GM12878 (cell line): ENCODE data around the gene AAGAB. TPM values are rescaled to one million over a fixed set of nuclear protein-coding genes. Genes with fewer than 3 reads are reported as not detected.
A peak's percentile ranks its signal among the peaks of the same experiment; 100 is the strongest.

ENCODE experiments used
- BRCA1 ChIP-seq: IDR thresholded peaks from 2 replicates; pipeline ENCODE4 v1.6.1; 2011; ENCODE audit warnings: low read depth, low read length, improper control_type of control experiment
- CHD2 ChIP-seq: IDR thresholded peaks from 2 replicates; pipeline ENCODE4 v1.6.1; 2011; ENCODE audit warnings: low read depth, low read length, improper control_type of control experiment, borderline replicate concordance
- ETV6 ChIP-seq, 2 experiments: fragments of 450-650 bp in 1 of 2; IDR thresholded peaks in 1 of 2; conservative IDR thresholded peaks in 1 of 2; 2 replicates each; pipeline ENCODE4 v1.6.1; 2014; ENCODE audit warnings: antibody characterized with exemption in 1 of 2, borderline replicate concordance in 1 of 2, low read depth in 1 of 2, mild to moderate bottlenecking in 1 of 2, moderate library complexity in 1 of 2
- FOXM1 ChIP-seq: IDR thresholded peaks from 2 replicates; pipeline ENCODE4 v1.6.1; 2012; ENCODE audit warnings: low read depth, mild to moderate bottlenecking, inconsistent platforms, low read length, moderate library complexity
- GABPA ChIP-seq: IDR thresholded peaks from 2 replicates; pipeline ENCODE4 v1.6.1; 2014; ENCODE audit warnings: antibody characterized with exemption, low read depth, mild to moderate bottlenecking, inconsistent platforms
- HDAC6 ChIP-seq: fragments of 200-600 bp; sonication (generic); IDR thresholded peaks from one replicate; pipeline ENCODE4 v1.8.0; 2017; ENCODE audit warnings: antibody characterized with exemption; ENCODE audit not compliant: unreplicated experiment
- HDGF ChIP-seq: fragments of 450-650 bp; IDR thresholded peaks from 2 replicates; pipeline ENCODE4 v1.6.1; 2016; ENCODE audit warnings: antibody characterized with exemption
- MYC ChIP-seq: IDR thresholded peaks from 2 replicates; pipeline ENCODE4 v1.6.1; 2011; ENCODE audit warnings: mild to moderate bottlenecking, low read length, moderate library complexity, inconsistent platforms; ENCODE audit not compliant: insufficient read depth, insufficient replicate concordance, insufficient read length, severe bottlenecking
- RELA ChIP-seq: fragments of 450-650 bp; IDR thresholded peaks from 2 replicates; pipeline ENCODE4 v1.8.0; 2014; ENCODE audit warnings: borderline replicate concordance; ENCODE audit not compliant: partially characterized antibody
- ZNF207 ChIP-seq: fragments of 450-650 bp; IDR thresholded peaks from 2 replicates; pipeline ENCODE4 v1.6.1; 2014; ENCODE audit warnings: antibody characterized with exemption, mild to moderate bottlenecking, borderline replicate concordance
- polyA plus RNA-seq, 11 experiments: library from polyadenylated mRNA; depleted of rRNA in 4 of 11; unstranded in 6 of 11; stranded (reverse) in 5 of 11; fragments of >200 nt; fragmentation: Nextera tagmentation in 4 of 11; fragmentation: Illumina TruSeq in 1 of 11; extraction: Ambion mirVana in 4 of 11; extraction: Trizol in 1 of 11; gene quantifications; 1 replicate in 1 of 11; 2 replicates in 10 of 11; pipeline versions ENCODE4 v1.2.1 to v1.2.3, GENCODE V29; 2011 to 2016; ENCODE audit warnings: inconsistent platforms in 2 of 11, missing spikeins in 2 of 11, low read depth in 1 of 11
- total RNA-seq, 4 experiments: library from RNA; depleted of rRNA in 3 of 4; stranded (reverse); fragments of >200 nt in 3 of 4; fragmentation: Illumina TruSeq in 1 of 4; extraction: Trizol in 1 of 4; gene quantifications; 2 replicates each; pipeline versions ENCODE4 v1.2.1 to v1.2.3, GENCODE V29; 2013 to 2021
- TF ChIP-seq, protein P1 (sequence below): fragments of 450-650 bp; IDR thresholded peaks from 2 replicates; pipeline ENCODE4 v1.6.1; 2017; ENCODE audit warnings: mild to moderate bottlenecking
- TF ChIP-seq, protein P2 (sequence below): fragments of 450-650 bp; IDR thresholded peaks from 2 replicates; pipeline ENCODE4 v1.6.1; 2018; ENCODE audit warnings: borderline replicate concordance, mild to moderate bottlenecking; ENCODE audit not compliant: partially characterized antibody
- TF ChIP-seq, protein P3 (sequence below): IDR thresholded peaks from 2 replicates; pipeline ENCODE4 v1.6.1; 2012; ENCODE audit warnings: low read depth, low read length, improper control_type of control experiment
- TF ChIP-seq, protein P4 (sequence below): IDR thresholded peaks from 2 replicates; pipeline ENCODE4 v1.6.1; 2011; ENCODE audit warnings: borderline replicate concordance, low read depth, mild to moderate bottlenecking, moderate library complexity, low read length; ENCODE audit not compliant: insufficient read depth, poor library complexity, severe bottlenecking
- TF ChIP-seq, protein P5 (sequence below): fragments of 450-650 bp; IDR thresholded peaks from 2 replicates; pipeline ENCODE4 v1.6.1; 2017; ENCODE audit warnings: borderline replicate concordance
- TF ChIP-seq, protein P6 (sequence below): fragments of 150-350 bp; IDR thresholded peaks from 2 replicates; pipeline ENCODE4 v1.6.1; 2016; ENCODE audit warnings: low read depth, low read length

AAGAB gene
- total and polyA plus RNA-seq, 10 of the 15 experiments (the other 5 are each of a cell fraction or from before 2014, with no cell fraction given), result 11.4 to 62.3 (median 38.0) TPM

DNA sequence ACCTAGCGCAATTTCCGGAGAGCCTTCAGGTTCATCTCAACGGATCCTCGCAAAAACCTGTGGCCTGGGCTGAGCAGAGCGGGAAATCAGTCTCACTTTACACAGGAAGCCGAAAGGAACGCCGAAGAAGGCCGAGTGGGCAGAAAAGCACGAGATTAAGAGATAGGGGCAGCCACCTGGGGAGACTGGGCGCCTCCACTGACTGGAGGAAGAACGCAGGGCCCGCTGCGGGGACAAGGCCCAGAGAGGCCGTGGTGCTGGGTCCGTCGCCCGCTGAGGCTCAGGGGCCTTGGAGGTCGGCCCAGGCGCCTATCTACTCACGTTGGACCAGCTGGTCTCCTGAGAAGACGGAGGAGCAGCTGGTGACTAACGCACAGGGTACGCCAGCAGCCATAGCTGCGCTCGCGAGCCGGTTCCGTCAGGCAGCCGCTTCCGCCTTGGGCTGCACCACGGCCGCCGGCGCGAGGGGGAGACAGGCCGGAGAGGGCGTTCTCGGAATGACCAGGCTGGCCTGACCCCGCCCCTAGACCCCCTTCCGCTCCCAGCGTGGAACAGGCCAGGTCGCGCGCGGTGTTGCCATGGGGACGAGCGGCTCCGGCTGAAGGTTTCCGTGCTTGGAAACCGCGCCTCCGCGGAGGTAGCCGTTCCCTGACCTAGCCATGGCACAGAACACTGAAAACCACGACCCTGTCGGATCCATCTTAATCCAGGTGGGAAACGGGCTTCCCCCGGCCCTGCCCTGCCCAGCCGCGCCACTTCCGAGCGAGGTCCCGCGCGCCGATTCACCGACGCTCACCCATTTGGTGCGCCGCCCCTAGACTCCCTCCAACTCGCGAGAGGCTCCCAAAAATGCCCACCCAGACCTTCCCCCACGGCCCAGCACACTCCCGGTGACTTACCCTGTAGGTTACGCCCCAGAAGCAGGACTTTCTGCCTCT lies at the start of gene AAGAB, which contains the start of gene IQCH (continued):
- TF ChIP-seq HDGF (no peak; the same call in none of the 2 replicates), CHD2 (peak; percentile 75), RELA (peak; percentile 89), GABPA (peak; percentile 75), FOXM1 (no peak), BRCA1 (no peak), MYC (no peak), ETV6 (conservative IDR thresholded peaks at IDR 0.05 in 1 of 2, IDR thresholded peaks at IDR 0.05 in 1 of 2; ENCODE audit: borderline replicate concordance in 1 of 2, low read depth in 1 of 2) (no peak), HDAC6 (no peak), ZNF207 (peak; percentile 98)
- TF ChIP-seq, protein P1, sequence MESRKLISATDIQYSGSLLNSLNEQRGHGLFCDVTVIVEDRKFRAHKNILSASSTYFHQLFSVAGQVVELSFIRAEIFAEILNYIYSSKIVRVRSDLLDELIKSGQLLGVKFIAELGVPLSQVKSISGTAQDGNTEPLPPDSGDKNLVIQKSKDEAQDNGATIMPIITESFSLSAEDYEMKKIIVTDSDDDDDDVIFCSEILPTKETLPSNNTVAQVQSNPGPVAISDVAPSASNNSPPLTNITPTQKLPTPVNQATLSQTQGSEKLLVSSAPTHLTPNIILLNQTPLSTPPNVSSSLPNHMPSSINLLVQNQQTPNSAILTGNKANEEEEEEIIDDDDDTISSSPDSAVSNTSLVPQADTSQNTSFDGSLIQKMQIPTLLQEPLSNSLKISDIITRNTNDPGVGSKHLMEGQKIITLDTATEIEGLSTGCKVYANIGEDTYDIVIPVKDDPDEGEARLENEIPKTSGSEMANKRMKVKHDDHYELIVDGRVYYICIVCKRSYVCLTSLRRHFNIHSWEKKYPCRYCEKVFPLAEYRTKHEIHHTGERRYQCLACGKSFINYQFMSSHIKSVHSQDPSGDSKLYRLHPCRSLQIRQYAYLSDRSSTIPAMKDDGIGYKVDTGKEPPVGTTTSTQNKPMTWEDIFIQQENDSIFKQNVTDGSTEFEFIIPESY, result no peak
- TF ChIP-seq, protein P2, sequence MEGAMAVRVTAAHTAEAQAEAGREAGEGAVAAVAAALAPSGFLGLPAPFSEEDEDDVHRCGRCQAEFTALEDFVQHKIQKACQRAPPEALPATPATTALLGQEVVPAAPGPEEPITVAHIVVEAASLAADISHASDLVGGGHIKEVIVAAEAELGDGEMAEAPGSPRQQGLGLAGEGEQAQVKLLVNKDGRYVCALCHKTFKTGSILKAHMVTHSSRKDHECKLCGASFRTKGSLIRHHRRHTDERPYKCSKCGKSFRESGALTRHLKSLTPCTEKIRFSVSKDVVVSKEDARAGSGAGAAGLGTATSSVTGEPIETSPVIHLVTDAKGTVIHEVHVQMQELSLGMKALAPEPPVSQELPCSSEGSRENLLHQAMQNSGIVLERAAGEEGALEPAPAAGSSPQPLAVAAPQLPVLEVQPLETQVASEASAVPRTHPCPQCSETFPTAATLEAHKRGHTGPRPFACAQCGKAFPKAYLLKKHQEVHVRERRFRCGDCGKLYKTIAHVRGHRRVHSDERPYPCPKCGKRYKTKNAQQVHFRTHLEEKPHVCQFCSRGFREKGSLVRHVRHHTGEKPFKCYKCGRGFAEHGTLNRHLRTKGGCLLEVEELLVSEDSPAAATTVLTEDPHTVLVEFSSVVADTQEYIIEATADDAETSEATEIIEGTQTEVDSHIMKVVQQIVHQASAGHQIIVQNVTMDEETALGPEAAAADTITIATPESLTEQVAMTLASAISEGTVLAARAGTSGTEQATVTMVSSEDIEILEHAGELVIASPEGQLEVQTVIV, result peak; percentile 96
- TF ChIP-seq, protein P3, sequence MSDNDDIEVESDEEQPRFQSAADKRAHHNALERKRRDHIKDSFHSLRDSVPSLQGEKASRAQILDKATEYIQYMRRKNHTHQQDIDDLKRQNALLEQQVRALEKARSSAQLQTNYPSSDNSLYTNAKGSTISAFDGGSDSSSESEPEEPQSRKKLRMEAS, result peak; percentile 56
- TF ChIP-seq, protein P4, sequence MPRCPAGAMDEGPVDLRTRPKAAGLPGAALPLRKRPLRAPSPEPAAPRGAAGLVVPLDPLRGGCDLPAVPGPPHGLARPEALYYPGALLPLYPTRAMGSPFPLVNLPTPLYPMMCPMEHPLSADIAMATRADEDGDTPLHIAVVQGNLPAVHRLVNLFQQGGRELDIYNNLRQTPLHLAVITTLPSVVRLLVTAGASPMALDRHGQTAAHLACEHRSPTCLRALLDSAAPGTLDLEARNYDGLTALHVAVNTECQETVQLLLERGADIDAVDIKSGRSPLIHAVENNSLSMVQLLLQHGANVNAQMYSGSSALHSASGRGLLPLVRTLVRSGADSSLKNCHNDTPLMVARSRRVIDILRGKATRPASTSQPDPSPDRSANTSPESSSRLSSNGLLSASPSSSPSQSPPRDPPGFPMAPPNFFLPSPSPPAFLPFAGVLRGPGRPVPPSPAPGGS, result no peak
- TF ChIP-seq, protein P5, sequence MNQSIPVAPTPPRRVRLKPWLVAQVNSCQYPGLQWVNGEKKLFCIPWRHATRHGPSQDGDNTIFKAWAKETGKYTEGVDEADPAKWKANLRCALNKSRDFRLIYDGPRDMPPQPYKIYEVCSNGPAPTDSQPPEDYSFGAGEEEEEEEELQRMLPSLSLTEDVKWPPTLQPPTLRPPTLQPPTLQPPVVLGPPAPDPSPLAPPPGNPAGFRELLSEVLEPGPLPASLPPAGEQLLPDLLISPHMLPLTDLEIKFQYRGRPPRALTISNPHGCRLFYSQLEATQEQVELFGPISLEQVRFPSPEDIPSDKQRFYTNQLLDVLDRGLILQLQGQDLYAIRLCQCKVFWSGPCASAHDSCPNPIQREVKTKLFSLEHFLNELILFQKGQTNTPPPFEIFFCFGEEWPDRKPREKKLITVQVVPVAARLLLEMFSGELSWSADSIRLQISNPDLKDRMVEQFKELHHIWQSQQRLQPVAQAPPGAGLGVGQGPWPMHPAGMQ, result no peak
- TF ChIP-seq, protein P6, sequence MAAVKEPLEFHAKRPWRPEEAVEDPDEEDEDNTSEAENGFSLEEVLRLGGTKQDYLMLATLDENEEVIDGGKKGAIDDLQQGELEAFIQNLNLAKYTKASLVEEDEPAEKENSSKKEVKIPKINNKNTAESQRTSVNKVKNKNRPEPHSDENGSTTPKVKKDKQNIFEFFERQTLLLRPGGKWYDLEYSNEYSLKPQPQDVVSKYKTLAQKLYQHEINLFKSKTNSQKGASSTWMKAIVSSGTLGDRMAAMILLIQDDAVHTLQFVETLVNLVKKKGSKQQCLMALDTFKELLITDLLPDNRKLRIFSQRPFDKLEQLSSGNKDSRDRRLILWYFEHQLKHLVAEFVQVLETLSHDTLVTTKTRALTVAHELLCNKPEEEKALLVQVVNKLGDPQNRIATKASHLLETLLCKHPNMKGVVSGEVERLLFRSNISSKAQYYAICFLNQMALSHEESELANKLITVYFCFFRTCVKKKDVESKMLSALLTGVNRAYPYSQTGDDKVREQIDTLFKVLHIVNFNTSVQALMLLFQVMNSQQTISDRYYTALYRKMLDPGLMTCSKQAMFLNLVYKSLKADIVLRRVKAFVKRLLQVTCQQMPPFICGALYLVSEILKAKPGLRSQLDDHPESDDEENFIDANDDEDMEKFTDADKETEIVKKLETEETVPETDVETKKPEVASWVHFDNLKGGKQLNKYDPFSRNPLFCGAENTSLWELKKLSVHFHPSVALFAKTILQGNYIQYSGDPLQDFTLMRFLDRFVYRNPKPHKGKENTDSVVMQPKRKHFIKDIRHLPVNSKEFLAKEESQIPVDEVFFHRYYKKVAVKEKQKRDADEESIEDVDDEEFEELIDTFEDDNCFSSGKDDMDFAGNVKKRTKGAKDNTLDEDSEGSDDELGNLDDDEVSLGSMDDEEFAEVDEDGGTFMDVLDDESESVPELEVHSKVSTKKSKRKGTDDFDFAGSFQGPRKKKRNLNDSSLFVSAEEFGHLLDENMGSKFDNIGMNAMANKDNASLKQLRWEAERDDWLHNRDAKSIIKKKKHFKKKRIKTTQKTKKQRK, result no peak
